ENCODE results near the gene CCDC141. TPM values are rescaled to one million over a fixed set of nuclear protein-coding genes. Genes with fewer than 3 reads are reported as not detected.

CCDC141 gene
- total RNA-seq, 1 experiment from 2014 or later, result 11.5 TPM

- no peak for TF ChIP-seq CTCF (IDR thresholded peaks at IDR 0.05; ENCODE audit: insufficient read depth in 1 of 2, low read depth in 1 of 2, low read length in 1 of 2, severe bottlenecking in 1 of 2, unreplicated experiment in 1 of 2)
- Mint-ChIP-seq H3K4me3 (ENCODE audit: unreplicated experiment) (no peak overlapping the region), H3K4me1 (ENCODE audit: low read depth, unreplicated experiment) (no peaks in the 10 kb centered on the region), H3K27me3 (ENCODE audit: insufficient read depth, unreplicated experiment) (no peaks in the 10 kb centered on the region), H3K36me3 (ENCODE audit: insufficient read depth, unreplicated experiment) (no peaks in the 10 kb centered on the region), H3K9me3 (ENCODE audit: unreplicated experiment) (no peaks in the 10 kb centered on the region), H3K27ac (ENCODE audit: unreplicated experiment) (no peak overlapping the region)
- intact Hi-C loops (cut with micrococcal nuclease; ENCODE audit: unreplicated experiment), result no loop called here
- Histone ChIP-seq H3K27me3 (replicated peaks; ENCODE audit: control insufficient read depth, insufficient read depth, low read length) (no peaks in the 10 kb centered on the region), H3K36me3 (ENCODE audit: control insufficient read depth, insufficient read depth, low read length) (no peaks in the 10 kb centered on the region), H3K9me3 (no peaks in the 10 kb centered on the region), H3K4me3 (ENCODE audit: low read depth, low read length) (no peak overlapping the region), H3K4me1 (no peaks in the 10 kb centered on the region)
- DNase-seq, result no peak
- CTCF ChIA-PET, result interaction anchor here (1.0 kb wide), 1 partner anchor 28 kb away, joined by 3 read pairs; no protein-coding TSS in a partner anchor
- POLR2A ChIA-PET, result no interaction called here
- no TSS peak for BruUV-seq (replicated peaks)
Measured at GRCh38 chr2:178863130-178863855, 186.6 kb downstream of the CCDC141 start.

DNA sequence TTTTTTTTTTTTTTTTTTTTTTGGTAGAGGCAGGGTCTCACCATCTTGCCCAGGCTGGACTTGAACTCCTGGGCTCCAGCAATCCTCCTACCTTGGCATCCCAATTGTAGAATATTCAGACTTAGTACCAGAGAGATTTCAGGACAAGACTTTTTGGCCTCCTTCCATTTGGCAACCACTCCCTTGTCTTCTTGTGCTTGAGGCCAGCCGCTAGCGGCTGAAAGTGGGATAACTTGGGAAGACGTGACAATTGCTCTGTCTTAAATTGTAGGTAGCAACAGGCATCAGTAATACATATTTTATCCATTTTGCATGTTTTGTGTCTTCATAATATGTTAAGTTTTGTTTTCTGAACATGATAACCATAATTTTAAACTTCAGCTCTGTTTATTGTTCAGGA is 189.4 kb downstream of the CCDC141 start:
- no peak overlapping the region for H3K4me3 Mint-ChIP-seq (ENCODE audit: unreplicated experiment)
- POLR2A ChIA-PET, result no interaction called here
- intact Hi-C loops (cut with micrococcal nuclease; ENCODE audit: unreplicated experiment), result no loop called here

GRCh38 chr2:178859730-178860129 is 190.2 kb downstream of the CCDC141 start:
- no peaks in the 10 kb centered on the region for H3K27me3 ChIP-seq (replicated peaks; ENCODE audit: control insufficient read depth, insufficient read depth, low read length)
- no peaks in the 10 kb centered on the region for H3K4me1 ChIP-seq
- TF ChIP-seq CTCF (IDR thresholded peaks at IDR 0.05; ENCODE audit: insufficient read depth in 1 of 2, low read depth in 1 of 2, low read length in 1 of 2, severe bottlenecking in 1 of 2, unreplicated experiment in 1 of 2), result no peak
- H3K4me3 ChIP-seq (ENCODE audit: low read depth, low read length), result no peak overlapping the region
- Mint-ChIP-seq H3K4me3 (ENCODE audit: unreplicated experiment) (no peak overlapping the region), H3K27me3 (ENCODE audit: insufficient read depth, unreplicated experiment) (no peaks in the 10 kb centered on the region), H3K36me3 (ENCODE audit: insufficient read depth, unreplicated experiment) (no peaks in the 10 kb centered on the region), H3K9me3 (ENCODE audit: unreplicated experiment) (no peaks in the 10 kb centered on the region), H3K4me1 (ENCODE audit: low read depth, unreplicated experiment) (no peaks in the 10 kb centered on the region), H3K27ac (ENCODE audit: unreplicated experiment) (no peak overlapping the region)
- no TSS peak for BruUV-seq (replicated peaks)
- ChIA-PET CTCF (interaction anchor here (1.1 kb wide), 1 partner anchor 32 kb away, joined by 4 read pairs; no protein-coding TSS in a partner anchor), POLR2A (no interaction called here)
- no peaks in the 10 kb centered on the region for H3K9me3 ChIP-seq
- H3K36me3 ChIP-seq (ENCODE audit: control insufficient read depth, insufficient read depth, low read length), result no peaks in the 10 kb centered on the region
- intact Hi-C loops (cut with micrococcal nuclease; ENCODE audit: unreplicated experiment), result no loop called here
- no peak for DNase-seq

More for the DNA sequence above, 189.4 kb downstream of the CCDC141 start:
- Histone ChIP-seq H3K4me3 (ENCODE audit: low read depth, low read length) (no peak overlapping the region), H3K27me3 (replicated peaks; ENCODE audit: control insufficient read depth, insufficient read depth, low read length) (no peaks in the 10 kb centered on the region), H3K36me3 (ENCODE audit: control insufficient read depth, insufficient read depth, low read length) (no peaks in the 10 kb centered on the region), H3K9me3 (no peaks in the 10 kb centered on the region), H3K4me1 (no peaks in the 10 kb centered on the region)
- Mint-ChIP-seq H3K27ac (ENCODE audit: unreplicated experiment) (no peak overlapping the region), H3K4me1 (ENCODE audit: low read depth, unreplicated experiment) (no peaks in the 10 kb centered on the region), H3K9me3 (ENCODE audit: unreplicated experiment) (no peaks in the 10 kb centered on the region), H3K27me3 (ENCODE audit: insufficient read depth, unreplicated experiment) (no peaks in the 10 kb centered on the region), H3K36me3 (ENCODE audit: insufficient read depth, unreplicated experiment) (no peaks in the 10 kb centered on the region)
- no peak for DNase-seq
- TF ChIP-seq CTCF (IDR thresholded peaks at IDR 0.05; ENCODE audit: insufficient read depth in 1 of 2, low read depth in 1 of 2, low read length in 1 of 2, severe bottlenecking in 1 of 2, unreplicated experiment in 1 of 2), result no peak
- CTCF ChIA-PET, result no interaction called here
- BruUV-seq (replicated peaks), result no TSS peak

All from Caco-2 (cell line).